Measurements from ENCODE around the gene KLHL4. TPM values are rescaled to one million over a fixed set of nuclear protein-coding genes. Genes with fewer than 3 reads are reported as not detected.

The KLHL4 gene
- total RNA-seq, 1 experiment from 2014 or later = 1.1 TPM

DNA sequence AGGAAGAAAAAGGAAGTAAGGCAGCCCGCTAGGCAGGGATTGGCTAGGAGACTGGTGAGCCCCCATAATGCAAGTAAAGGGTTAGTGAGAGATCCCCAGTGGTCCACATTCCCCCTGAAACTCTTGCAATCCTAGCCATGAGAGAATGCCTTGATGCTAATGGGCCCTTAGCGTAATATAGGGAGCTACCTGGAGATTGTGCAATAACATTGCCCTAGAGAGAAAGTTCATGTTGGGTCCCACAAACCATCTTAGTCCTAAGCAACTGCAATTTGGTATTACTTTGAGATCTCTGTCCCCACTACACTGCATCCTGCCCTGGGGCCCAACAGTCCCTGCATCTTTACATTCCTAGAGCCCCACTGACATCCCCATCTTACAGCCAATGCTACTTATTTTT is 188.5 kb downstream of the KLHL4 start:
- TF ChIP-seq EZH2phosphoT487 (IDR thresholded peaks at IDR 0.05; ENCODE audit: borderline replicate concordance, low read length) (no peak), CTCF (conservative IDR thresholded peaks at IDR 0.05; ENCODE audit: low read depth, low read length) (no peak), EZH2 (IDR thresholded peaks at IDR 0.05; ENCODE audit: low read length, unreplicated experiment) (no peak)
- intact Hi-C loops (cut with micrococcal nuclease) = loop anchor here (10.0 kb wide), 1 partner anchor 719 kb away; no protein-coding TSS in a partner anchor
- Histone ChIP-seq H3K4me2 (ENCODE audit: low read length) (no peak overlapping the region), H3K4me1 (ENCODE audit: insufficient read depth, low read length) (peaks cover 9% of the 10 kb centered on the region), H2AFZ (ENCODE audit: low read length) (no peak overlapping the region), H3K9ac (ENCODE audit: low read length) (no peak overlapping the region), H4K20me1 (ENCODE audit: low read length) (no peaks in the 10 kb centered on the region), H3K9me2 (replicated peaks; ENCODE audit: low read length) (no peaks in the 10 kb centered on the region), H3K27ac (ENCODE audit: low read length) (no peak overlapping the region), H3K36me3 (ENCODE audit: low read depth, low read length) (no peaks in the 10 kb centered on the region), H3F3A (ENCODE audit: low read length, unreplicated experiment) (no peaks in the 10 kb centered on the region), H3K4me3 (ENCODE audit: low read length) (no peak overlapping the region), H3K27me3 (ENCODE audit: low read length) (no peaks in the 10 kb centered on the region), H3K79me2 (ENCODE audit: low read length) (no peaks in the 10 kb centered on the region), H3K9me3 (ENCODE audit: low read length) (no peaks in the 10 kb centered on the region)
- POLR2A ChIA-PET (ENCODE audit: unreplicated experiment) = no interaction called here
- DNase-seq = no peak
- ATAC-seq = no peak
- CTCF ChIA-PET = no interaction called here
- no TSS peak for BruUV-seq (replicated peaks)

GRCh38 chrX:87710580-87710979 is 193.0 kb downstream of the KLHL4 start:
- H3K27ac ChIP-seq (ENCODE audit: low read length) = no peak overlapping the region
- intact Hi-C loops (cut with micrococcal nuclease) = no loop called here
- H3K4me2 ChIP-seq (ENCODE audit: low read length) = no peak overlapping the region
- H3K9me2 ChIP-seq (replicated peaks; ENCODE audit: low read length) = no peaks in the 10 kb centered on the region
- no peak overlapping the region for H3K9ac ChIP-seq (ENCODE audit: low read length)
- H2AFZ ChIP-seq (ENCODE audit: low read length) = no peak overlapping the region
- BruUV-seq (replicated peaks) = no TSS peak
- H3K4me3 ChIP-seq (ENCODE audit: low read length) = no peak overlapping the region
- no peaks in the 10 kb centered on the region for H3K9me3 ChIP-seq (ENCODE audit: low read length)
- H4K20me1 ChIP-seq (ENCODE audit: low read length) = no peaks in the 10 kb centered on the region
- DNase-seq (no peak), ATAC-seq (no peak)
- H3K36me3 ChIP-seq (ENCODE audit: low read depth, low read length) = no peaks in the 10 kb centered on the region
- H3F3A ChIP-seq (ENCODE audit: low read length, unreplicated experiment) = no peaks in the 10 kb centered on the region
- no peaks in the 10 kb centered on the region for H3K27me3 ChIP-seq (ENCODE audit: low read length)
- no peaks in the 10 kb centered on the region for H3K79me2 ChIP-seq (ENCODE audit: low read length)
- TF ChIP-seq CTCF (conservative IDR thresholded peaks at IDR 0.05; ENCODE audit: low read depth, low read length) (no peak), EZH2 (IDR thresholded peaks at IDR 0.05; ENCODE audit: low read length, unreplicated experiment) (no peak), EZH2phosphoT487 (IDR thresholded peaks at IDR 0.05; ENCODE audit: borderline replicate concordance, low read length) (no peak)
- no peaks in the 10 kb centered on the region for H3K4me1 ChIP-seq (ENCODE audit: insufficient read depth, low read length)
- CTCF ChIA-PET = no interaction called here
- POLR2A ChIA-PET (ENCODE audit: unreplicated experiment) = no interaction called here
